HG02938 (cell line): Measurements from ENCODE around the gene IL17RA.

ENCODE experiments used
- ATAC-seq: cut with Tn5 transposase; IDR thresholded peaks from one replicate; pipeline ENCODE4 v1.9.1; 2021; ENCODE audit warnings: mild to moderate bottlenecking, moderate library complexity; ENCODE audit not compliant: unreplicated experiment

Gene IL17RA

GRCh38 chr22:17084554-17085276 lies at the start of gene IL17RA:
Gene IL17RA, plus strand, starts transcription at chr22:17085000. Its CDS starts 92 bp downstream, at chr22:17085092.
- ATAC-seq, result peak; percentile 75

GRCh38 chr22:17035246-17035645 lies 49.6 kb upstream of the IL17RA start:
- ATAC-seq, result no peak

- peak; percentile 44 for ATAC-seq
These were observed 48.6 kb upstream of the IL17RA start for GRCh38 chr22:17035976-17036841.

GRCh38 chr22:17036842-17037711 lies 47.7 kb upstream of the IL17RA start:
- ATAC-seq, result peak; percentile 81

- no peak for ATAC-seq
These were observed 41.3 kb upstream of the IL17RA start for GRCh38 chr22:17043521-17043920.

- no peak for ATAC-seq
These were observed 38.0 kb upstream of the IL17RA start for GRCh38 chr22:17046566-17047348.

GRCh38 chr22:17047656-17048055 lies 37.1 kb upstream of the IL17RA start:
- ATAC-seq, result no peak

- no peak for ATAC-seq
These were observed 28.7 kb upstream of the IL17RA start for GRCh38 chr22:17056058-17056457.

- no peak for ATAC-seq
These were observed 28.0 kb upstream of the IL17RA start for GRCh38 chr22:17056807-17057206.

GRCh38 chr22:17057959-17058814 lies 26.6 kb upstream of the IL17RA start:
- peak; percentile 59 for ATAC-seq

- no peak for ATAC-seq
These were observed 24.7 kb upstream of the IL17RA start for GRCh38 chr22:17060126-17060525.

GRCh38 chr22:17063411-17064106 lies 21.2 kb upstream of the IL17RA start:
- no peak for ATAC-seq

- ATAC-seq, result no peak
These were observed 20.2 kb upstream of the IL17RA start for GRCh38 chr22:17064498-17065100.

- no peak for ATAC-seq
These were observed 19.4 kb upstream of the IL17RA start for GRCh38 chr22:17065433-17065832.

GRCh38 chr22:17072877-17073276 lies 11.9 kb upstream of the IL17RA start:
- ATAC-seq, result no peak

GRCh38 chr22:17074648-17075002 lies 10.2 kb upstream of the IL17RA start:
- no peak for ATAC-seq

GRCh38 chr22:17077255-17077654 lies 7.5 kb upstream of the IL17RA start:
- no peak for ATAC-seq

- no peak for ATAC-seq
These were observed 5.2 kb upstream of the IL17RA start for GRCh38 chr22:17079572-17079971.
